ENCODE data around the gene DNAJC7.

Gene DNAJC7

GRCh38 chr17:42051013-42051400, 33.8 kb upstream of the DNAJC7 start:
- no peak overlapping the region for H3K4me3 ChIP-seq (ENCODE audit: low read depth, low read length)
- no peak for TF ChIP-seq CTCF (IDR thresholded peaks at IDR 0.05; ENCODE audit: borderline replicate concordance, insufficient read depth, low read depth, low read length)

GRCh38 chr17:42050393-42051012, 33.3 kb upstream of the DNAJC7 start, which contains the start of gene C17orf113:
TSS of gene C17orf113 (minus strand) at chr17:42050601. CDS start at chr17:42043376, 7,225 bp downstream.
- peak; percentile 61; the same call in 1 of the 2 replicates for TF ChIP-seq CTCF (IDR thresholded peaks at IDR 0.05; ENCODE audit: borderline replicate concordance, insufficient read depth, low read depth, low read length)
- H3K4me3 ChIP-seq (ENCODE audit: low read depth, low read length): peak within 1 kb of the TSS; percentile 30

GRCh38 chr17:42049834-42050392, 32.7 kb upstream of the DNAJC7 start:
- TF ChIP-seq CTCF (IDR thresholded peaks at IDR 0.05; ENCODE audit: borderline replicate concordance, insufficient read depth, low read depth, low read length): no peak
- H3K4me3 ChIP-seq (ENCODE audit: low read depth, low read length): peak overlapping the region; percentile 30

GRCh38 chr17:42047343-42047742, 30.1 kb upstream of the DNAJC7 start:
- TF ChIP-seq CTCF (IDR thresholded peaks at IDR 0.05; ENCODE audit: borderline replicate concordance, insufficient read depth, low read depth, low read length): no peak
- no peak overlapping the region for H3K4me3 ChIP-seq (ENCODE audit: low read depth, low read length)

- TF ChIP-seq CTCF (IDR thresholded peaks at IDR 0.05; ENCODE audit: borderline replicate concordance, insufficient read depth, low read depth, low read length): no peak
These were observed 28.5 kb upstream of the DNAJC7 start for GRCh38 chr17:42045719-42046118.

GRCh38 chr17:42042598-42043319, 25.5 kb upstream of the DNAJC7 start:
- TF ChIP-seq CTCF (IDR thresholded peaks at IDR 0.05; ENCODE audit: borderline replicate concordance, insufficient read depth, low read depth, low read length): no peak
- H3K4me3 ChIP-seq (ENCODE audit: low read depth, low read length): no peak overlapping the region

More at GRCh38 chr17:42045719-42046118, 28.5 kb upstream of the DNAJC7 start:
- no peak overlapping the region for H3K4me3 ChIP-seq (ENCODE audit: low read depth, low read length)
